ENCODE measurements around the gene CTSZ. TPM values are rescaled to one million over a fixed set of nuclear protein-coding genes. Genes with fewer than 3 reads are reported as not detected.
"Not testable (repeated sequence)": the region's sequence is repeated elsewhere in the genome, so short reads cannot be mapped to it uniquely, and the experiment has no call there.

The CTSZ gene
- total RNA-seq, 1 experiment from 2014 or later: 194 TPM

DNA sequence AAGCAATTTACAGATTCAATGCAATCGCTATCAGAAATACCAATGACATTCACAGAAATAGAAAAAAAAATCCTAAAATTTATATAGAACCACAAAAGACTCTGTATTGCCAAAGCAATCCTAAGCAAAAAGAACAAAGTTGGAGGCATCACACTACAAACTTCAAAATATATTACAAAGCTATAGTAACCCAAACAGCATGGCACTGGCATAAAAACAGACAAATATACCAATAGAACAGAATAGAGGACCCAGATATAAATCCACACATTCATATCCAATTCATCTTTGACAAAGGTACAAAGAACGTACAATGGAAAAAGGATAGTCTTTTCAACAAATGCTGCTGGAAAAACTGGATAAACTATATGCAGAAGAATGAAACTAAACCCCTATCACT lies 37.6 kb downstream of the CTSZ start:
- H3K4me1 ChIP-seq (replicated peaks; ENCODE audit: insufficient read depth): no peaks in the 10 kb centered on the region
- H3K79me2 ChIP-seq (ENCODE audit: low read depth): no peaks in the 10 kb centered on the region
- H4K20me1 ChIP-seq (ENCODE audit: insufficient read depth): no peaks in the 10 kb centered on the region
- no peaks in the 10 kb centered on the region for H3K9me2 ChIP-seq (ENCODE audit: insufficient read depth)
- H3K4me2 ChIP-seq: no peak overlapping the region
- no peak overlapping the region for H2AFZ ChIP-seq
- BruUV-seq (replicated peaks): no TSS peak
- no peak overlapping the region for H3K4me3 ChIP-seq
- POLR2A ChIA-PET (ENCODE audit: unreplicated experiment): no interaction called here
- no peak for TF ChIP-seq EZH2 (IDR thresholded peaks at IDR 0.05; ENCODE audit: low read depth)
- TF ChIP-seq, protein P1, sequence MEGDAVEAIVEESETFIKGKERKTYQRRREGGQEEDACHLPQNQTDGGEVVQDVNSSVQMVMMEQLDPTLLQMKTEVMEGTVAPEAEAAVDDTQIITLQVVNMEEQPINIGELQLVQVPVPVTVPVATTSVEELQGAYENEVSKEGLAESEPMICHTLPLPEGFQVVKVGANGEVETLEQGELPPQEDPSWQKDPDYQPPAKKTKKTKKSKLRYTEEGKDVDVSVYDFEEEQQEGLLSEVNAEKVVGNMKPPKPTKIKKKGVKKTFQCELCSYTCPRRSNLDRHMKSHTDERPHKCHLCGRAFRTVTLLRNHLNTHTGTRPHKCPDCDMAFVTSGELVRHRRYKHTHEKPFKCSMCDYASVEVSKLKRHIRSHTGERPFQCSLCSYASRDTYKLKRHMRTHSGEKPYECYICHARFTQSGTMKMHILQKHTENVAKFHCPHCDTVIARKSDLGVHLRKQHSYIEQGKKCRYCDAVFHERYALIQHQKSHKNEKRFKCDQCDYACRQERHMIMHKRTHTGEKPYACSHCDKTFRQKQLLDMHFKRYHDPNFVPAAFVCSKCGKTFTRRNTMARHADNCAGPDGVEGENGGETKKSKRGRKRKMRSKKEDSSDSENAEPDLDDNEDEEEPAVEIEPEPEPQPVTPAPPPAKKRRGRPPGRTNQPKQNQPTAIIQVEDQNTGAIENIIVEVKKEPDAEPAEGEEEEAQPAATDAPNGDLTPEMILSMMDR (conservative IDR thresholded peaks at IDR 0.05): no peak
- H3K36me3 ChIP-seq (ENCODE audit: low read depth): no peaks in the 10 kb centered on the region
- DNase-seq: no peak
- no peak overlapping the region for H3K27ac ChIP-seq
- intact Hi-C loops (cut with micrococcal nuclease; ENCODE audit: unreplicated experiment): no loop called here
- no peaks in the 10 kb centered on the region for H3K9me3 ChIP-seq (ENCODE audit: insufficient read depth, low read depth)
- H3F3A ChIP-seq (ENCODE audit: insufficient read depth, low read depth): no peaks in the 10 kb centered on the region
- CTCF ChIA-PET: no interaction called here
- H3K27me3 ChIP-seq (ENCODE audit: insufficient read depth, low read depth): no peaks in the 10 kb centered on the region

DNA sequence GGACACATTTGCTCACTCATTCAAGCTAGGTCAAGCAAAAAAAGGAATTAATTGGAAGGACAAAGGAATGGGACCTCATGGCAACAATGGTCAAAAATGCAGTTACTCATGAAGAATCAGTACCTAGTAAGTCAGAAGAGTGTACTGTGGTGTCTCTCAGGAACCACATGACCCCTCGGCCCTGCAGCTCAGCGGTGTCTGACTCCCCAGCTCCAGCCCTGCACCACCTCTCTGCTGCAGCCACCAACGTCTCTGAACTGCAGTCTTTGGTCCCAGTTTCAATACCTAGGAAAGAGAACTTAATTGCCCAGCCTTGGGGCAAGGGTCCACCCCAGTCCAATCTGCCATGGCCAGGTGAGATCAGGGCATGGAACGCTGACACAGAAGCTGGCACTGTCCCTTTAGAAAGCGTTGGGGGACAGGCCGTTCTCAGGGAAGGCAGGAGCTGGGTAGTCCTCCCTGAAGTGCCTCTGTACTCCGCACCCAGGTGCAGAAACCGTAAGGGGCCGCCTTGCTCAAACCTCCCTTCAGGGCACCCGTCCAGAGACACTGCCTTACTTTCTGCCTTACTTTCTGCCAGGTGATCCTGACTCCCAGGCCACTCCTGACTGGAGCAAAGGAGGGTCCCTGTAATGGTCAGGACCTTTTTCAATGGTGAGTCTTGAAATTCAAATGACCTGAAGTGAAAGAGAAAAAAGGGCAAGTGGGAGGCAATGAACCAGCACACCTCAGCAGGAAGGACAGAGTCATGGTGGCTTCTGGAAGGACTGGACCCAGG lies 39.2 kb downstream of the CTSZ start:
- no peaks in the 10 kb centered on the region for H3K9me2 ChIP-seq (ENCODE audit: insufficient read depth)
- intact Hi-C loops (cut with micrococcal nuclease; ENCODE audit: unreplicated experiment): no loop called here
- no peak overlapping the region for H3K4me2 ChIP-seq
- BruUV-seq (replicated peaks): no TSS peak
- H3K9me3 ChIP-seq (ENCODE audit: insufficient read depth, low read depth): no peaks in the 10 kb centered on the region
- no peaks in the 10 kb centered on the region for H3K36me3 ChIP-seq (ENCODE audit: low read depth)
- H4K20me1 ChIP-seq (ENCODE audit: insufficient read depth): no peaks in the 10 kb centered on the region
- H3K79me2 ChIP-seq (ENCODE audit: low read depth): no peaks in the 10 kb centered on the region
- ChIA-PET POLR2A (ENCODE audit: unreplicated experiment) (no interaction called here), CTCF (no interaction called here)
- no peaks in the 10 kb centered on the region for H3K27me3 ChIP-seq (ENCODE audit: insufficient read depth, low read depth)
- no peak overlapping the region for H3K27ac ChIP-seq
- no peak for DNase-seq
- H3K4me3 ChIP-seq: no peak overlapping the region
- no peak for TF ChIP-seq EZH2 (IDR thresholded peaks at IDR 0.05; ENCODE audit: low read depth)
- TF ChIP-seq, protein P1 (conservative IDR thresholded peaks at IDR 0.05): no peak
- H3F3A ChIP-seq (ENCODE audit: insufficient read depth, low read depth): no peaks in the 10 kb centered on the region
- no peaks in the 10 kb centered on the region for H3K4me1 ChIP-seq (replicated peaks; ENCODE audit: insufficient read depth)
- H2AFZ ChIP-seq: no peak overlapping the region

DNA sequence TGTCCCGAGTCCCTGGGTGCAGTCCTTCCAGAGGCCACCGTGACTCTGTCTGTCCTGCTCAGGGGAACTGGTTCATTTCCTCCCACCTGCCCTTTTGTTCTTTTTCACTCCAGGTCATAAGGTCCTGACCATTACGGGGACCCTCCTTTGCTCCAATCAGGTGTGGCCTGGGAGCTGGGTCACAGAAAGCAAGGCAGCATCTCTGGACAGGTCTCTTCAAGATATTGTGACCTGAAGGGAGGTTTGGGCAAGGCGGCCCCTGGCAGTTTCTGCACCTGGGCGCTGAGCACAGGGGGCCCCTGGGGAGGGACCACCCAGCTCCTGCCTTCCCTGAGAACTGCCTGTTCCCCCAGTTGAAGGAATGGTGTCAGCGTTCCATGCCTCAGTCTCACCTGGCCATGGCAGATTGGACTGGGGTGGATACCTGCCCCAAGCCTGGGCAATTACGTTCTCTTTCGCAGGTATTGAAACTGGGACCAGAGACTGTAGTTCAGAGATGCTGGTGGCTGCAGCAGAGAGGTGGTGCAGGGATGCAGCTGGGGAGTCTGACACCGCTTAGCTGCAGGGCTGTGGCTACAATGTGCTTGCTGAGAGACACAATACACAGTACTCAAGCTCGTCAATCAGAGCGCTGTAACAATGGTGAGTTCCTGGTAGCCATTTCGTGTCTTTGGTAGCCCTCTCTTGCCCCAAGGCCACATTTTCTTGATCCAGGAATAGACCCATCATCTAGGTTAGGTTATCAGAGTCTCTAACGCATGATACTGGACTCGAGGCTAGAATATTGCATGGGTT lies 41.6 kb downstream of the CTSZ start:
- POLR2A ChIA-PET (ENCODE audit: unreplicated experiment): no interaction called here
- H3K79me2 ChIP-seq (ENCODE audit: low read depth): no peaks in the 10 kb centered on the region
- H3K9me2 ChIP-seq (ENCODE audit: insufficient read depth): no peaks in the 10 kb centered on the region
- no peaks in the 10 kb centered on the region for H3K4me1 ChIP-seq (replicated peaks; ENCODE audit: insufficient read depth)
- DNase-seq: no peak
- H3K36me3 ChIP-seq (ENCODE audit: low read depth): no peaks in the 10 kb centered on the region
- no peaks in the 10 kb centered on the region for H3K27me3 ChIP-seq (ENCODE audit: insufficient read depth, low read depth)
- H3K4me2 ChIP-seq: no peak overlapping the region
- H3F3A ChIP-seq (ENCODE audit: insufficient read depth, low read depth): no peaks in the 10 kb centered on the region
- H3K9me3 ChIP-seq (ENCODE audit: insufficient read depth, low read depth): no peaks in the 10 kb centered on the region
- H4K20me1 ChIP-seq (ENCODE audit: insufficient read depth): no peaks in the 10 kb centered on the region
- H3K27ac ChIP-seq: no peak overlapping the region
- TF ChIP-seq, protein P1 (conservative IDR thresholded peaks at IDR 0.05): no peak
- no peak for TF ChIP-seq EZH2 (IDR thresholded peaks at IDR 0.05; ENCODE audit: low read depth)
- CTCF ChIA-PET: no interaction called here
- BruUV-seq (replicated peaks): no TSS peak
- no peak overlapping the region for H3K4me3 ChIP-seq
- H2AFZ ChIP-seq: no peak overlapping the region
- intact Hi-C loops (cut with micrococcal nuclease; ENCODE audit: unreplicated experiment): no loop called here

DNA sequence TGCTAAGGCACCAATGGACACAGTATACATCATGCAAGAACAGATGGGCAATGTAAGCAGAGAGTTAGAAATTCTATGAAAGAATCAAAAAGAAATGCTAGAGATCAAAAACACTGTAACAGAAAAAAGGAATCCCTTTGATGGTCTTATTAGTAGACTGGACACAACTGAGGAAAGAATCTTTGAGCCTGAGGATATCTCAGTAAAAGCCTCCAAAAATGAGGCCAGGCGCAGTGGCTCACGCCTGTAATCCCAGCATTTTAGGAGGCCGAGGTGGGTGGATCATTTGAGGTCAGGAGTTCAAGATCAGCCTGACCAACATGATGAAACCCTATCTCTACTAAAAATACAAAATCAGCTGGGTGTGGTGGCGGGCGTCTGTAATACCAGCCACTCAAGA lies 43.1 kb downstream of the CTSZ start:
- POLR2A ChIA-PET (ENCODE audit: unreplicated experiment); DNase-seq; H3K9me3 ChIP-seq (ENCODE audit: insufficient read depth, low read depth); H2AFZ ChIP-seq; intact Hi-C loops (cut with micrococcal nuclease; ENCODE audit: unreplicated experiment); H3K4me2 ChIP-seq; H3F3A ChIP-seq (ENCODE audit: insufficient read depth, low read depth); H3K79me2 ChIP-seq (ENCODE audit: low read depth); H3K27ac ChIP-seq; H4K20me1 ChIP-seq (ENCODE audit: insufficient read depth); BruUV-seq (replicated peaks); CTCF ChIA-PET; H3K4me1 ChIP-seq (replicated peaks; ENCODE audit: insufficient read depth); H3K27me3 ChIP-seq (ENCODE audit: insufficient read depth, low read depth); H3K36me3 ChIP-seq (ENCODE audit: low read depth); H3K4me3 ChIP-seq; H3K9me2 ChIP-seq (ENCODE audit: insufficient read depth): not testable (repeated sequence)

Data from PC-9 (cell line).